SK-N-SH treated with all-trans-retinoic acid at 6 μM for 48 hours (cell line): Measurements from ENCODE around the gene DTWD2.
"Not testable (repeated sequence)": the region's sequence is repeated elsewhere in the genome, so short reads cannot be mapped to it uniquely, and the experiment has no call there.

ENCODE experiments used
- ATAC-seq: fragments of 200-7000 bp; cut with Tn5 transposase; 3 replicates; pipeline ENCODE4 v1.9.1; 2020; ENCODE audit warnings: mild to moderate bottlenecking, moderate library complexity
- ARNTL ChIP-seq: fragments of 450-650 bp; formaldehyde crosslinking; IDR thresholded peaks from 2 replicates; pipeline ENCODE4 v1.5.0; 2020; ENCODE audit warnings: low read depth, mild to moderate bottlenecking, moderate library complexity, borderline replicate concordance
- BACH2 ChIP-seq: fragments of 250-450 bp; sonication (Bioruptor Pico); IDR thresholded peaks from 2 replicates; pipeline ENCODE4 v1.9.0; 2021; ENCODE audit warnings: mild to moderate bottlenecking, borderline replicate concordance
- CREB5 ChIP-seq: fragments of 250-450 bp; sonication (Bioruptor Pico); IDR thresholded peaks from 2 replicates; pipeline ENCODE4 v1.5.1; 2020; ENCODE audit warnings: low read depth, mild to moderate bottlenecking, moderate library complexity
- CSDC2 ChIP-seq: fragments of 250-450 bp; sonication (Bioruptor Pico); IDR thresholded peaks from 2 replicates; pipeline ENCODE4 v1.5.0; 2020; ENCODE audit warnings: mild to moderate bottlenecking, moderate library complexity
- ESRRG ChIP-seq: fragments of 250-450 bp; sonication (Bioruptor Pico); IDR thresholded peaks from 2 replicates; pipeline ENCODE4 v1.6.1; 2021; ENCODE audit warnings: mild to moderate bottlenecking
- GLIS3 ChIP-seq: fragments of 250-450 bp; sonication (Bioruptor Pico); IDR thresholded peaks from 2 replicates; pipeline ENCODE4 v1.5.0; 2020; ENCODE audit warnings: mild to moderate bottlenecking, moderate library complexity
- ISL1 ChIP-seq: fragments of 250-450 bp; sonication (Bioruptor Pico); IDR thresholded peaks from 2 replicates; pipeline ENCODE4 v2.1.2; 2022; ENCODE audit warnings: mild to moderate bottlenecking, moderate library complexity
- OSR1 ChIP-seq: fragments of 250-450 bp; sonication (Bioruptor Pico); IDR thresholded peaks from 2 replicates; pipeline ENCODE4 v1.8.0; 2022; ENCODE audit warnings: moderate library complexity, mild to moderate bottlenecking, inconsistent platforms
- PATZ1 ChIP-seq: fragments of 250-450 bp; sonication (Bioruptor Pico); IDR thresholded peaks from 2 replicates; pipeline ENCODE4 v1.8.0; 2020; ENCODE audit warnings: mild to moderate bottlenecking, moderate library complexity, borderline replicate concordance
- POU6F1 ChIP-seq: fragments of 250-450 bp; sonication (Bioruptor Pico); IDR thresholded peaks from 2 replicates; pipeline ENCODE4 v1.8.0; 2021; ENCODE audit warnings: low read depth, mild to moderate bottlenecking, moderate library complexity, borderline replicate concordance
- PPARA ChIP-seq: fragments of 250-450 bp; sonication (Bioruptor Pico); IDR thresholded peaks from 2 replicates; pipeline ENCODE4 v1.5.0; 2020; ENCODE audit warnings: mild to moderate bottlenecking, borderline replicate concordance
- RARB ChIP-seq: fragments of 250-450 bp; sonication (Bioruptor Pico); IDR thresholded peaks from 2 replicates; pipeline ENCODE4 v1.8.0; 2021; ENCODE audit warnings: mild to moderate bottlenecking, moderate library complexity
- SNAI2 ChIP-seq: fragments of 250-450 bp; sonication (Bioruptor Pico); IDR thresholded peaks from 2 replicates; pipeline ENCODE4 v1.5.0; 2020; ENCODE audit warnings: mild to moderate bottlenecking, moderate library complexity
- TCF4 ChIP-seq: fragments of 250-450 bp; sonication (Bioruptor Pico); IDR thresholded peaks from 2 replicates; pipeline ENCODE4 v1.8.0; 2021; ENCODE audit warnings: mild to moderate bottlenecking, moderate library complexity, borderline replicate concordance
- TOX ChIP-seq: fragments of 250-450 bp; sonication (Bioruptor Pico); IDR thresholded peaks from 2 replicates; pipeline ENCODE4 v1.8.0; 2021; ENCODE audit warnings: mild to moderate bottlenecking, moderate library complexity, borderline replicate concordance
- ZC3H10 ChIP-seq: fragments of 250-450 bp; sonication (Bioruptor Pico); IDR thresholded peaks from 2 replicates; pipeline ENCODE4 v1.5.1; 2021; ENCODE audit warnings: mild to moderate bottlenecking, moderate library complexity
- ZFP30 ChIP-seq: fragments of 450-650 bp; formaldehyde crosslinking; IDR thresholded peaks from 2 replicates; pipeline ENCODE4 v1.5.0; 2022; ENCODE audit warnings: mild to moderate bottlenecking, moderate library complexity
- ZNF565 ChIP-seq: fragments of 450-650 bp; formaldehyde crosslinking; conservative IDR thresholded peaks from 2 replicates; pipeline ENCODE4 v1.5.0; 2020; ENCODE audit warnings: low read depth, mild to moderate bottlenecking, moderate library complexity
- ZNF8 ChIP-seq: fragments of 450-650 bp; formaldehyde crosslinking; IDR thresholded peaks from 2 replicates; pipeline ENCODE4 v1.5.0; 2020; ENCODE audit warnings: mild to moderate bottlenecking, moderate library complexity

Gene DTWD2

GRCh38 chr5:118968406-118968911 lies 19.9 kb downstream of the DTWD2 start:
- TF ChIP-seq ZFP30 (CRISPR knock-in tag): no peak
- no peak for TF ChIP-seq ESRRG (CRISPR knock-in tag)
- no peak for TF ChIP-seq ZNF8 (CRISPR knock-in tag)
- TF ChIP-seq CREB5 (CRISPR knock-in tag): no peak
- no peak for TF ChIP-seq PATZ1
- no peak for TF ChIP-seq SNAI2 (CRISPR knock-in tag)
- no peak for TF ChIP-seq OSR1
- no peak for TF ChIP-seq CSDC2
- TF ChIP-seq ZC3H10: no peak
- no peak for TF ChIP-seq GLIS3 (CRISPR knock-in tag)
- no peak for TF ChIP-seq BACH2
- no peak for TF ChIP-seq POU6F1
- no peak for TF ChIP-seq ZNF565 (CRISPR knock-in tag)
- no peak for TF ChIP-seq ARNTL (CRISPR knock-in tag)

GRCh38 chr5:118967059-118967508 lies 21.3 kb downstream of the DTWD2 start:
- ATAC-seq: no peak
- TF ChIP-seq BACH2: no peak
- TF ChIP-seq ZFP30 (CRISPR knock-in tag): no peak
- no peak for TF ChIP-seq PPARA (CRISPR knock-in tag)
- TF ChIP-seq ARNTL (CRISPR knock-in tag): no peak
- TF ChIP-seq TOX (CRISPR knock-in tag): no peak
- TF ChIP-seq ZC3H10: no peak
- TF ChIP-seq OSR1: no peak
- no peak for TF ChIP-seq ISL1 (CRISPR knock-in tag)

More at GRCh38 chr5:118968406-118968911, 19.9 kb downstream of the DTWD2 start:
- no peak; the same call in 2 of the 3 replicates for ATAC-seq

- TF ChIP-seq ARNTL (CRISPR knock-in tag) (no peak), OSR1 (no peak), SNAI2 (CRISPR knock-in tag) (no peak), TCF4 (CRISPR knock-in tag) (no peak), RARB (CRISPR knock-in tag) (no peak)
- no peak for ATAC-seq
These were observed 22.5 kb downstream of the DTWD2 start for GRCh38 chr5:118965890-118966289.

- ATAC-seq: not testable (repeated sequence)
These were observed 23.4 kb downstream of the DTWD2 start for GRCh38 chr5:118964970-118965369.

- not testable (repeated sequence) for ATAC-seq
These were observed 24.0 kb downstream of the DTWD2 start for GRCh38 chr5:118964388-118964787.

GRCh38 chr5:118963169-118963568 lies 25.2 kb downstream of the DTWD2 start:
- no peak for ATAC-seq
- TF ChIP-seq ESRRG (CRISPR knock-in tag) (no peak), POU6F1 (no peak), ZNF8 (CRISPR knock-in tag) (no peak), OSR1 (no peak)
